DMS 273 (cell line): ENCODE results near the gene PSEN1.

Experiments
- DNase-seq: peaks from one replicate; lab custom pipeline; 2025; ENCODE audit not compliant: unreplicated experiment; lab: John Stamatoyannopoulos, UW

The PSEN1 gene

GRCh38 chr14:73251516-73252215 lies 115.4 kb downstream of the PSEN1 start:
- DNase-seq: no peak

GRCh38 chr14:73252491-73253322 lies 116.4 kb downstream of the PSEN1 start:
- no peak for DNase-seq

DNA sequence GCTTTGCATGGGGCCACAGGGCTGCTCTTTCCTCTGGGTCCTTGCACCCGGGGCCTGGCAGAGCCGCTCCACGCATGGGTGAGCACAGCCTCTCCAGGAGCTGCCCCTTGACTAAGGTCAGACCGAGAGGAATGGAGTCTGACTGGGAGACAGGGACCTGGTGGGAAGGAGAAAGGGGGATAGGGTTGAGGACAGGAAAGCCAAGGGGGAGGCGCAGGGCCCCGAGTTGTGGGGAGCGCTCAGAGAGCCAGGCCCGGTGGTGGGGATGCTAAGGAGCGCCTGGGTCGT lies 117.0 kb downstream of the PSEN1 start:
- DNase-seq: no peak

GRCh38 chr14:73253721-73254120 lies 117.4 kb downstream of the PSEN1 start:
- no peak for DNase-seq

DNA sequence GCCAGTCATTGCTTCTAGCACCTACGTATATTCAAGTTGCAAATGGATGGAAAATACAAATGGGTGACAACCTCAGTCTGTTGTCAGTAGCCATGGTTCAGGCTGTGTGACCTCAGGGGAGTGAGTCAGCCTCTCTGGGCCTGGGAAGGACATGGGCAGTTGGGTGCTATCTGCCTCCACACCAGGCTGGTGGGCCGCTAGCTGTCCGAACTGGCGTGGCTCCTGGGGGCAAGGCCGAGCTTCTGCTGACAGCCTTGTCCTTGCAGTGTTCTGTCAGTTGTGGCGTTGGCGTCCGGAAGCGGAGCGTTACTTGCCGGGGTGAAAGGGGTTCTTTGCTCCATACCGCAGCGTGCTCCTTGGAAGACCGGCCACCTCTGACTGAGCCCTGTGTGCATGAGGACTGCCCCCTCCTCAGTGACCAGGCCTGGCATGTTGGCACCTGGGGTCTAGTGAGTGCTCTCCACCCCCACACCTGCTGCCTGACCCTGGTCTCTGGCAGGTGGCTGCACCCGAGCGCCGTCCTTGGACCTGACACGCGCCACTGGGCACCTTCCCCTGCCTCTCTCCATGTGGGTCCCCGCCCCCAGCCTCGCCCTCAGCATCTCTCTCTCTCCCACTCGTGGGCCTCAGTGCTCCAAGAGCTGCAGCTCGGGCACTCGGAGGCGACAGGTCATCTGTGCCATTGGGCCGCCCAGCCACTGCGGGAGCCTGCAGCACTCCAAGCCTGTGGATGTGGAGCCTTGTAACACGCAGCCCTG lies 118.1 kb downstream of the PSEN1 start:
- no peak for DNase-seq

DNA sequence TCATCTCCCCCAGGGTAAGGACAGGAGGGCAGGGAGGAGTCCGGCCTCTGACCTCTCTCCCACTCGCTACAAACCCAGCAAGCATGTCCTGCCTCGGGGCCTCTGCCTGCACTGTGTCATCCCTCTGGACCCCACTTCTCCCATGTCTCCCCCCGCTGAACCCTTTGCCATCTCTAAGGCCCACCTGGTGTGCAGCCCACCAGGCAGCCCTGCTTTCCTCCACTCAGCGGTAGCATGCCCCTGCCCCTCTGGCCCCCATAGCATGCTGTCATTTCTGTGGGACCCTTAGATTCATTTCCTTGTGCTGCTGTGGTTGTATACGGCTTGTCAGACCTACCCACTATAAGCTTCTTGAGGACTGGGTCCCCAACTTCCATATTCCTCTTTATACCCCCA lies 118.7 kb downstream of the PSEN1 start:
- DNase-seq: no peak

DNA sequence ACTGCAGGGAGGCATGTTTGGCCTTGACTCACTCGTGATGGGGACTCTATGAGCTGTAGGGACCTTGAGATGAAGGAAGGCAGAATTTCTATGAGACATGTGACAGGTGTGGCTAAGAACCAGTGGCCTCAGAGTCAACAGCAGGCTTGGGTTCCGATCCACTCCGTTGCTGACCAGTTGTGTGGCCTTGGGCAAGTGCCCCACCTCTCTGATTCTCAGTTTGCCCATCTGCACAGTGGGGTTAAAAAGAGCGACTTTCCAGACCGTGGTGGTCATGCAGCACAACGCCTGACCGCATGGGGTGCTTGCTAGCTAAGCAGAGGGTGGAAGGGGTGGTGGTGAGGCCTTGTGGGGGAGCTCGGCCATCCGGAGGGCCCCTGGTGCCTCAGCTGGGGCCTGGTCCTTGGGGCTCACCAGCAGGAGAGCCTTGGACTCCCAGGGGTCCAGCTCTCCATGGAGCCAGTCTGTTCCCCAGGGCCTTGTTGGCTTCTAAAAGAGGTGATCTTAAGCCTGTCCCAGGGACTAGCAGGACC lies 119.5 kb downstream of the PSEN1 start:
- DNase-seq: no peak

DNA sequence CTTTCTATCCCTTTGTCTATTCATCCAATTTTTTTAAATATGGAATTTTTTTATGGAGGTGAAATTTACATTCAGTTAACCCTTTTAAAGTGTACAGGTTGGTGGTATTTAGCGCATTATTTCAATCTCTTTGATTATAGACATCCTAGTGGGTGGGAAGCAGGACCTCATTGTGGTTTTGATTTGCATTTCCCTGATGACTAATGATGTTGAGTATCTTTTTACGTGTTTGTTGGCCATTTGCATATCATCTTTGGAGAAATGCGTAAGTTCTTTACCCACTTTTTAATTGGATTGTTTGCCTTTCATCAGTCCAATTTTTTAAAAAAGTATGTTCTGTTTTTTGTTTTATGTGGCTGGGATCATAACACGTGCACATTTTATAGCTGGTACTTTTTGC lies 121.8 kb downstream of the PSEN1 start:
- no peak for DNase-seq

DNA sequence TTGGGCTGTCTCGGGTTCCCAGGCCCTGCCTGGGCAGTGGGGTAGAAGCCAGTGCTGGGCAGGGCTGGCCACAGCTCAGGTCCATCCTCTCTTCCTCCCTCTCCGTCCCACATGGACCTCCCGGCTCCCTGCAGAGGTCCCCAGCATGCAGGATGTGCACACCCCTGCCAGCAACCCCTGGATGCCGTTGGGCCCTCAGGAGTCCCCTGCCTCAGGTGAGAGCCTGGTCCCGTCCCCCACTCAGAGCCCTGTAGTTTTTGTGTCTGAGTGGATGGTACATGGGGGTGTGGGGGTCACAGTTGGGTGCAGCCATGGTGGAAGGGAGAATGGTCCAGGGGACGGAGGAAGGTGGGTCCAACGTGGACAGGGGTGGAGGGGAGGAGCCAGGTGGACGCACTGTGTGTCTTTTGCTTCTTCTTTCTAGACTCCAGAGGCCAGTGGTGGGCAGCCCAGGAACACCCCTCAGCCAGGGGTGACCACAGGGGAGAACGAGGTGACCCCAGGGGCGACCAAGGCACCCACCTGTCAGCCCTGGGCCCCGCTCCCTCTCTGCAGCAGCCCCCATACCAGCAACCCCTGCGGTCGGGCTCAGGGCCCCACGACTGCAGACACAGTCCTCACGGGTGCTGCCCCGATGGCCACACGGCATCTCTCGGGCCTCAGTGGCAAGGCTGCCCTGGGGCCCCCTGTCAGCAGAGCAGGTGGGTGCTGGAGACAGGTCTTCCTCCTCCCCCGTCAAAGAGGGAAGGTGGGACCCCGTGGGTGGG lies 122.7 kb downstream of the PSEN1 start:
- no peak for DNase-seq

- no peak for DNase-seq
Measured at GRCh38 chr14:73259837-73260236, 123.5 kb downstream of the PSEN1 start.

DNA sequence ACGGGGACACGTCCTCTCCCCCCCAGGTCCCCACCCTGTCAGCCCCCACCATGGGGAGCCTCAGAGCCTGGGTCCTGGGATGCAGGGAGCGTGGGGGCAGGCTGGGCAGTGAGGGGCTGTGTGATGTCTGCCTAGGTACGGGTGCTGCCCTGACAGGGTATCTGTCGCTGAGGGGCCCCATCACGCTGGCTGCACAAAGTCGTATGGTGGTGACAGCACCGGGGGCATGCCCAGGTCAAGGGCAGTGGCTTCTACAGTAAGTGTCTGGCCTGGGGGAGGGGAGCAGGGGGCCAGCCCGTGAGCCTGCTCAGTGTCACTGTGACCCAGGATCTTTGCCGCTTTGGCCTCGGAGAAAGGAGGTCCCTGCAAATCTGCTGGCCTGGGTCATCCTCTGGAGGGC lies 124.3 kb downstream of the PSEN1 start:
- DNase-seq: no peak

GRCh38 chr14:73261075-73261474 lies 124.8 kb downstream of the PSEN1 start:
- DNase-seq: no peak

- DNase-seq: no peak
Measured at GRCh38 chr14:73261520-73262426, 125.5 kb downstream of the PSEN1 start.

DNA sequence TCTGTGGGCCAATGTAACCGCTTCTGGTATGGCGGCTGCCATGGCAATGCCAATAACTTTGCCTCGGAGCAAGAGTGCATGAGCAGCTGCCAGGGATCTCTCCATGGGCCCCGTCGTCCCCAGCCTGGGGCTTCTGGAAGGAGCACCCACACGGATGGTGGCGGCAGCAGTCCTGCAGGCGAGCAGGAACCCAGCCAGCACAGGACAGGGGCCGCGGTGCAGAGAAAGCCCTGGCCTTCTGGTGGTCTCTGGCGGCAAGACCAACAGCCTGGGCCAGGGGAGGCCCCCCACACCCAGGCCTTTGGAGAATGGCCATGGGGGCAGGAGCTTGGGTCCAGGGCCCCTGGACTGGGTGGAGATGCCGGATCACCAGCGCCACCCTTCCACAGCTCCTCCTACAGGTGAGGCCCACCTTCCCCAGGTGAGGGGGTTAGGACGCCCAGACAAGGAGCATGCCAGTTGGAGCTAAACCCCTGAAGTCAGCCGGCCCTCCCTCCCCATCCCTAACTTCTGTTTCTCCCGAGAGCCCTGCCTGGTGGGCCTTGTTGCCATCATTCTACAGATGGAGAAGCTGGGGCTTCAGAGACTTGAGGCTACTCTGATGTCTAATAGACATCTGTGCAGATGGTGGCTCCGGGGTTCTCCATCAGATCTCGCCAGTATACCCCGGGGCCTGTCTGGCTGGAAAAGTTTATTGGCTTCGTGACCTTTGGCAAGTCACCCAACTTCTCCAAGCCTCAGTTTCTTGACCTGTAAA lies 126.3 kb downstream of the PSEN1 start:
- DNase-seq: no peak

DNA sequence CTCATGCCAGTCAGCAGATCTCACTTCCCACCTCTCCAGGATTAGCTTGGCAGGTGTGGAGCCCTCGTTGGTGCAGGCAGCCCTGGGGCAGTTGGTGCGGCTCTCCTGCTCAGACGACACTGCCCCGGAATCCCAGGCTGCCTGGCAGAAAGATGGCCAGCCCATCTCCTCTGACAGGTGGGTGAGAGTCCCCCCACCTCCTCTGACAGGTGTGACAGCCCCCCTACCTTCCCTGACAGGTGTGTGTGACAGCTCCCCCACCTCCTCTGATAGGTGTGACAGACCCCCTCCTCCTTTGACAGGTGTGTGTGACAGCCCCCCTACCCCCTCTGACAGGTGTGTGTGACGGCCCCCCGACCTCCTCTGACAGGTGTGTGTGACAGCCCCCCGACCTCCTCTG lies 127.3 kb downstream of the PSEN1 start:
- DNase-seq: no peak

- no peak for DNase-seq
Measured at GRCh38 chr14:73264080-73264884, 128.0 kb downstream of the PSEN1 start.

GRCh38 chr14:73264885-73265720 lies 128.8 kb downstream of the PSEN1 start:
- DNase-seq: peak; percentile 36

DNA sequence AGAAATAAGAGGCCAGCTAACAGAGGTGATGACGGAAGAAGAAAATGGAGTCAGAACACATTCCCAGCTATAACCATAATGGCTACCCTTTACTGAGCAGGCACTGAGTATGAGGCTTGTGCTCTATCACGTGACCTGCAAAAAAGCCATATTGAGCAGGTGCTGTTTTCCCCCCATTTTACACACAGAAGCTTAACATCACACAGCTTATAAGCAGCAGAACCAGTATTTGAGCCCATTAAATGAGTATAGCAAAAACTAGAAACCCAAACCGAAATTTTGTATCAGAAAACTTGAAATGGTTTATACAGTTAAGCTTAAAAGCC lies 129.4 kb downstream of the PSEN1 start:
- no peak for DNase-seq
